HG03558 (cell line): ENCODE data around the gene CLASP2.

Source experiments
- ATAC-seq: cut with Tn5 transposase; IDR thresholded peaks from one replicate; pipeline ENCODE4 v1.9.1; 2021; ENCODE audit warnings: moderate number of reproducible peaks; ENCODE audit not compliant: unreplicated experiment; ENCODE audit errors: extremely low read depth

Gene CLASP2

DNA sequence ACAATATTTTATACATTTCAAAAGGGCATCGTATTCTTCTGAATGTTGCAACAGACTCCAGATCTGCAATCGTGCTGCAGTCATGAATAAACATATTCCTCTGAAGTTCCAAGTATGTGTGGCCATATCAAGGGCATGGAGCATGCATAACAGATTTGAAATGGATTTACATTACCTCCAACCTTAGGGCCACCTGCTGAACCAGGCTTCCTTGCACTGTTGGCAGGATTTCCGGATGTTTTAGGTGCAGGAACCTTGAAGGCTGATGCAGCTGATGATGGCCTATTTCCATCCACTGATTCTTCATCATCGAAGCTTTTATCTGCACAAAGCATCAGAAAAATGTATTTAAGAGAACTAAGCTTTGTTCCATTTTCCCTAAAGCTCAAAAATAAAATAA, 73.5 kb downstream of the CLASP2 start:
- no peak for ATAC-seq

DNA sequence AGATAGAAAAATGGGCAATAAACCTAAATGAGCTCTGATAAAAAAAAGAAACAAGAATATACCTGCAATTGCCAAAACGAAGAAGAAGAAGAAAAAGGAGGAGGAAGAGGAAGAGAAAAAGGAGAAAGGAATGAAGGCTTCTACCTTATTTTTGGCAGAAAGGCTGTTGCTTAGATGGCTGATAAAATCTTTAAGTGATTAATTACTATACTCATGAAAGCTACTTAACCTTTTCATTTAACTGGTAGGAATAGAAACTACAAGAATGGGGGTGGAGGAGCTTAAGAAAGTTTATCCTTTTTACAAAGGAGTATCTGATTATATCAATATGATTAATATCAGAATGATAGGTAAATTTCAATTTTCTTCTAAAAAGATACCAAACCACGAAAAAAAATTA, 75.2 kb downstream of the CLASP2 start:
- no peak for ATAC-seq

DNA sequence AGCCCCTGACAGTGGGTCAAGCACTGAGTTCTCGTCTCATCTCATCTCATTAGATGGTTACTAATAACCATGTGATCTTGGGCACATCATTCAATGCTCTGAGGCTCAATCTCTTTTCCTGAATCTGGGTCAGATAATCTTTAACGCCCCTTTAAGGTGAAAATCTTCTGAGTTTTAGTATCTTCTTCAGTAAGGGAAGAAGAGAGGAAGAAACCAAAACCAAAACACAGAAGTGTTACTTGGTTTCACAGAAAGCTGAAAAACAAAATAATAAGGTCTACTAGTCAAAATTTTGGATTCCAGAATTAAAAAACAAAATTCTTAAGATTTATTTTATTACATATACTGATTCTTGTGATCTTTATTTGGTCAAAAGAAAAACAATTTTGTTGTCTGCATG, 78.2 kb downstream of the CLASP2 start:
- no peak for ATAC-seq

DNA sequence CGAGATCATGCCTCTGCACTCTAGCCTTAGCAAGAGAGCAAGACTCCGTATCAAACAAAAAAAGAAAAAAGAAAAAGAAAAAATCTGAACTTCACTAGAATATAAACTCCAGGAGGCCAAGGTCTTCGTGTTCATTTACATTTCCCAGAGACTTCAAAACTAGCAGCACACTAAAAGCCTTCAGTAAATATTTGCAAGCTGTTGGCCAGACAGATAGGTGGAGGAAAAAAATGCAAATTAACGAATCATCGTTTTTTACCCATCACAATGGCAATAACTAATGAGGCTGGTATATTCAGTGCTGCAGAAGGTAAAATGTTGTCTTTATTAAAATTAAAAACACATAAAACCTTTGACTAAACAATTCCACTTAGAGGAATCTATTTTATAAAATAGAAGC, 80.6 kb downstream of the CLASP2 start:
- no peak for ATAC-seq

GRCh38 chr3:33636125-33636850, 81.8 kb downstream of the CLASP2 start:
- no peak for ATAC-seq

DNA sequence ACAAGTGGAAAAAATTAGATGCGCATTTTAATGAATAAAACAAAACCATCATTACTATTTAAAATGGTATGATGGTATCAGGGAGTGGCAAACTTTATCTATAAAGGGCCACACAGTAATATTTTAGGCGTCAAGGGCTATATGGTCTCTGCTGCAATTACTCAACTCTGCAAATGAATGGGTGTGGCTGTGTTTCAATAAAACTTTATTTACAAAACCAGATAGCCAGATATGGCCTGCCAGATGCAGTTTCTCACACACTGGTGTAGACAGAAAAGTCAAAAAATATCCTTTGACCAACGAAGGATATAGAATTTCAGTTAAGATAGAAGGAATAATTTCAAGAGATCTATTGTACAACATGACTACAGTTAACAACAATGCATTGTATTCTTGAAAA, 83.8 kb downstream of the CLASP2 start:
- no peak for ATAC-seq

- no peak for ATAC-seq
Observed at GRCh38 chr3:33629219-33629618, 88.8 kb downstream of the CLASP2 start.

DNA sequence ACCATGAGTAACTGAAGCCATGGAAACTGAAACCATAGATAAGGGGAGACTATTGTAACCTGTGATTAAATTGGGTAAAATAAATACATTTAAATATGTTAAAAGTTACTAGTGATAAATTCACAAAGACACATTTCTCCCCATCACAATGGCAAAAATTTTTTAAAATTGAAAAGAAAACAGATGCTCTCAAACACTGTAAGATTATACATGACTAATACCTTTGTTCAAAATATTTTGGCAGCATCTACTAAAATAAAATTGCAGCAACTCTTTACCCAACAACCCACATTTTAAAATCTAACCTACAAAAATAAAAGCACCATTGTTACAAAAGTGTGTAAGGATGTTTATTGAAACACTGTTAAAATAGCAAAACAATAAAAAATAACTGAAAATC, 93.3 kb downstream of the CLASP2 start:
- no peak for ATAC-seq

GRCh38 chr3:33613041-33613440, 105.0 kb downstream of the CLASP2 start:
- no peak for ATAC-seq

- ATAC-seq = no peak
Observed at GRCh38 chr3:33612607-33613006, 105.4 kb downstream of the CLASP2 start.

- ATAC-seq = no peak
Observed at GRCh38 chr3:33602829-33603228, 115.2 kb downstream of the CLASP2 start.

DNA sequence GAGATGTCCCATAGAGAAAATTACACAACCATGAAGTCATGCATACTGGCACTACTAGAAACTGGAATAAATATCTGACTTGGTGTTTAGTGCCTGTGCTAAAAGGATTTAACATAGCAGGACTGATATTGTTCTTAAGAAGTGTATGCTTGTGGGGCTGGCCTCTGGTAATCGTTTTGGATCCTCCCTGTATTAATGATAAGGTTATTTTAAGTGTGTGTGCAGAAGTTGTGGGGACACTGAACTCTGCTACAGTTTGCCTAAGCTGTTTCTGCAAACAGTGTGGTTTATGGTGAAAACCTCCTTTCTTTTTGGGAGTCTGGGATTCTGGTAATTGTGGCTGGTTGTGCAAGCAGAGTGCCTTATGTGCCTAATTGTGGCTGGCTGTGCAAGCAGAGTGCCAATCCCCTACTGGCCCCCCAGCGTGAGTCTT, 120.8 kb downstream of the CLASP2 start:
- no peak for ATAC-seq

- no peak for ATAC-seq
Observed at GRCh38 chr3:33592999-33593398, 125.1 kb downstream of the CLASP2 start.

GRCh38 chr3:33590541-33590940, 127.5 kb downstream of the CLASP2 start:
- ATAC-seq = no peak

DNA sequence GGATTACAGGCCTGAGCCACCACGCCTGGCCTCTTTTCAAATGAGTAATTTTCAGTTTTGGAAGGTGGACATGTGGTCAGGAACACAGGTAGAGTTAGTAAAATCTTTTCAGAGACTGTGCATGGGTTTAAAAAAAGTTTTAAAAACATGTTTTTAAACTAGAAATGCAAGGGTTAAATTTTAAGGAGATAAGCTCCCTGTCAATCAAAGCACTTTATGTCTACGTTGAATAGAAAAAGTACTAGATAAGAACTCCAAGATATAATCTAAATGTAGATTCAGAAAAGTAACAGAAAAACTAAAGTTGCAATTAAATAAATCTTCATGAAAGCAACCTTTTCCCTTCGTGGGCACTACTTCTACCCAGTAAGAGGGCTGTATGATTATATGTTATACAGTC, 131.7 kb downstream of the CLASP2 start:
- ATAC-seq = no peak

GRCh38 chr3:33582234-33582633, 135.8 kb downstream of the CLASP2 start:
- no peak for ATAC-seq

GRCh38 chr3:33581666-33582065, 136.4 kb downstream of the CLASP2 start:
- no peak for ATAC-seq

GRCh38 chr3:33579840-33580239, 138.2 kb downstream of the CLASP2 start:
- ATAC-seq = no peak

GRCh38 chr3:33579178-33579510, 138.9 kb downstream of the CLASP2 start:
- no peak for ATAC-seq

DNA sequence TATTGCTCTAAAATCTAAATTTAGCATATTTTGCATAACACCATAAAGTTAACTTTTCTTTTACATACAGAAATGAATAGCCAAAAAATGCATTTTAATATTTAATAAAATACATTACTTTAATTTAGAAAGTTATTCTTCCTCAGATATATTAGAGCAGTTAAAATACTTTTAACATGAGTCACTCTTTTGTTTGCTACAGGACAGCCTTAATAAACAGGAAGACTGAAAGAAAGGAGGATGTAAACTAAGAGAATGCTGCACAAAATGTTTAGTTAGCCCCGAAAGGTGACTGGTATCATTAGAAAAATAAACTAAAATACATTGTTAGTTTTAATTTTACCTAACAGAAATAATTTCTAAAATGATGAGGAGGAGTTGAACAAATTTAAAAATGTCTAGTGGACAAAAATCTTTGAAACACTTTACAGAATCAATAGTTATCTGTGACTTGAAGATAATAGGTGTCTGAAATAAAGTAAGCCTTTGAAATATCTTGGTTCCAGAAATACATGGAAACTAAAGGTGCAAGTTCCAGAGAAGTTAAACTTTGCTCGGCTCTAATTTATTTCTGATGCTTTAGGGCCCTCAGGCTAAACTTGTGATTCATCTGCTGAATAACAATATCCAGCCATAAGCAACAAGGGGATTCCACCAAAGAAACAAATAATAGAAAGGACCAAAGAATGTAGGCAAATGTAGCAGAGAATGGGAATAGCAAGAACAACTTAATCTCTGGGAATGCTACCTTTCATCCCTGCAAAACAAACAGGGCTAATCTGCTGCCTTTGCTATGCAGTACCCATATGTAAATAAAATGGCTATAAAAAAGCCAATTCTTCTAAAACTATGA, 139.5 kb downstream of the CLASP2 start:
- ATAC-seq = no peak

DNA sequence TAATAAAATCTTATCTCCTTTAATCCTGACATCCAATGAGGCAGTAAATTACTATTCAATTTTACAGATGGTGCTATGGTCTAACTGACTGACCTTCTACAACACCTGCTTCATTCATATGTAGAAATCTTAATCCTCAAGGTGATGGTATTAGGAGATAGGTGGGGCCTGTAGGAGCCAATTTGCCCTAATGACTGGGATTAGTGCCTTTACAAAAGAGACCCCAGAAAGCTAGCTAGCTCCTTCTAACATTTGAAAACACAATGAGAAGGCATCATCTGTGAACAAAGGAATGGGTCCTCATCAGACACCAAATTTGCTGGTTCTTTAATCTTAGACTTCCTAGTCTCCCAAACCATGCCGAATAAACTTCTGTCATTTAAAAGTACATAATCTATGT, 140.5 kb downstream of the CLASP2 start:
- no peak for ATAC-seq

DNA sequence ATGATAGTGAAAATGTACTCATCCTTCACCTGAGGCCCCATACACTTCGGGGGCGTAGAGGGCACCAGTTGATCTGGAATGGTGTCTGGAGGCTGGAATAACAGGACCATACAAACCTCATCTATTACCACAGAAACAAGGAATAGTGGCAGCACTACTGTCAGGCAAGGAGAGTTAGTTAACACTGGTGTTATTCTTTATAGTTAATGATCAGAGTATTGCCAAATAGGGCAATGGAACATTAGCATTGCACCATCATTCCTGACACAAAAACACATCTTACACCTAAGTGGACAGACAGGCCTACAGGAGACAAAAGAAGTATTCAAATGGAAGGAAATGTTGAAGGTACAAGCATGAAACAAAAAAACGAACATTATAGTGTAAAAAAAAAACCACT, 140.9 kb downstream of the CLASP2 start:
- ATAC-seq = no peak
